ENCODE data around the gene PLCB1.

Gene PLCB1

DNA sequence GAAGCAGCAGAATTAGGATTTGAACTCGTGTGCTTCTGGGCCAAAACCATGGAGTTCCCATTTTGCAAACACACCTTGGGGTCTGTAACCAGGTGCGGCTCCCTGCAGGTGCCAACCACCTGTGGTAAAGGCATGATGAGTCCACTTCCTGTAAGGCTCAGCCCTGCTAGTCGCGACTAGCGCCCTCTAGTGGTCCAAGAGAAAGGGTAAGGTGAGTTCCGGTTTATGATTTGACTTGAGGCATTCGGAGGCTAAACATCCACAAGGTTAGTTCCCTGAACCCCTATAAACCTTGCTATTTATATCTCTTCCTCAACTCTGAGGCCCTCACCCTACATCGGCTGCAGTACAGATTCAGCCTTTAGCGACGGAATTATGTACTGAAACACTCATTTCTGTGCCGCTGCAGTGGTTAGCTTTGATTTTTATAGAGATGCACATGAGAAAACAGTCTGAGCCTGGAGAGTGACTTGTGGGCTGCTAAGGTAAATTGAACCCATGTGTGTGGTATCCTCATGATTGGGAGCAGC, 173.4 kb downstream of the PLCB1 start:
- TF ChIP-seq EZH2 (IDR thresholded peaks at IDR 0.05): no peak
- no peak for TF ChIP-seq POLR2AphosphoS5 (IDR thresholded peaks at IDR 0.05; ENCODE audit: borderline replicate concordance, low read depth, low read length)
- no peak for TF ChIP-seq FOXP2 (optimal IDR thresholded peaks at IDR 0.05; ENCODE audit: control extremely low read depth, extremely low read length, insufficient read depth)
- H3K36me3 ChIP-seq (ENCODE audit: insufficient read depth, low read length): no peaks in the 10 kb centered on the region
- no peak overlapping the region for H3K4me3 ChIP-seq
- no peaks in the 10 kb centered on the region for H3K9me3 ChIP-seq (ENCODE audit: low read depth, low read length)
- no peak overlapping the region for H3K27ac ChIP-seq
- DNase-seq (ENCODE audit: low read depth, low spot score): no peak
- H3K9ac ChIP-seq (ENCODE audit: insufficient read length): no peak overlapping the region

DNA sequence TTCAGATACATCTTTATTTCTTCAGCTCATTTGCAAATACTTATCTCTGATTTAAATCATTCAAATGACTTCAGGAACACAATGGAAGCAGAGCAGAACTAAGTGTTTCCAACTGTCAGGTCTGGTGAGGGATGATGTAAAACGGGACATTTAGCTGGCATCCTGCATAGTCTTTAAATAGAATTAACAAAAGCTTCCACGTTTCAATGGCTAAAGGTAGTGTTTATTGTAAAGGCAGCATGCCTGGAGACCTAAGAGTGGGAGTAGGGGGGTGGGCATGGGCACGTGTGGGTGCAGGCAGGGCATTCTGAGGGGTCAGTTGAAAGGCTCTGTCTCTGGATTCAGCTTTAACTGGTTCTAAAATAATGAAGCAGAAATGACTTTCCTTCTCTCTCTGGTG, 174.9 kb downstream of the PLCB1 start:
- H3K27ac ChIP-seq: no peak overlapping the region
- DNase-seq (ENCODE audit: low read depth, low spot score): no peak
- no peak overlapping the region for H3K4me3 ChIP-seq
- no peaks in the 10 kb centered on the region for H3K36me3 ChIP-seq (ENCODE audit: insufficient read depth, low read length)
- no peak overlapping the region for H3K9ac ChIP-seq (ENCODE audit: insufficient read length)
- H3K9me3 ChIP-seq (ENCODE audit: low read depth, low read length): no peaks in the 10 kb centered on the region
- TF ChIP-seq EZH2 (IDR thresholded peaks at IDR 0.05) (no peak), POLR2AphosphoS5 (IDR thresholded peaks at IDR 0.05; ENCODE audit: borderline replicate concordance, low read depth, low read length) (no peak), FOXP2 (optimal IDR thresholded peaks at IDR 0.05; ENCODE audit: control extremely low read depth, extremely low read length, insufficient read depth) (no peak)

DNA sequence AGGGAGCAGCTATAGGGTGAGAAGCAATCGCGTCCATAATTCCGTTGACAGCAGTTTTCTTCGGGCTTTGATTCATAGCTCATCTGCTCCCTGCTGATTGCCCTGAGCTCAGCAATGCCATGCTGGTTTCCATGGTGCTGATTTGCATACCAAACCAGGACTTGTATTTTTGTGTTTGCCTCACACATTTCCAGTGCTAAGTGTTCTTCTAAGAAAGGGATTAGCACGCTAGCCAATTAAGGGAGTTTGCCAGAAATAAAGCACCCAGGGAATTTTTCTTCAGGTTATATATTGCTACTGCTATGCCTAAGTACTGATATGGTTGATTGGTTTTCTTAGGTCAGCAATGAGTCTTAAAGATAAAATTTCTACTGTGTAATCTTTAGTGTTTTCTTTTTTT, 177.6 kb downstream of the PLCB1 start:
- no peak for TF ChIP-seq EZH2 (IDR thresholded peaks at IDR 0.05)
- TF ChIP-seq POLR2AphosphoS5 (IDR thresholded peaks at IDR 0.05; ENCODE audit: borderline replicate concordance, low read depth, low read length): no peak
- TF ChIP-seq FOXP2 (optimal IDR thresholded peaks at IDR 0.05; ENCODE audit: control extremely low read depth, extremely low read length, insufficient read depth): no peak
- DNase-seq (ENCODE audit: low read depth, low spot score): peak; percentile 39
- H3K9me3 ChIP-seq (ENCODE audit: low read depth, low read length): no peaks in the 10 kb centered on the region
- no peaks in the 10 kb centered on the region for H3K36me3 ChIP-seq (ENCODE audit: insufficient read depth, low read length)
- H3K4me3 ChIP-seq: peak overlapping the region; percentile 51
- peak overlapping the region; percentile 39; the same call in 1 of the 2 replicates for H3K27ac ChIP-seq
- no peak overlapping the region for H3K9ac ChIP-seq (ENCODE audit: insufficient read length)

DNA sequence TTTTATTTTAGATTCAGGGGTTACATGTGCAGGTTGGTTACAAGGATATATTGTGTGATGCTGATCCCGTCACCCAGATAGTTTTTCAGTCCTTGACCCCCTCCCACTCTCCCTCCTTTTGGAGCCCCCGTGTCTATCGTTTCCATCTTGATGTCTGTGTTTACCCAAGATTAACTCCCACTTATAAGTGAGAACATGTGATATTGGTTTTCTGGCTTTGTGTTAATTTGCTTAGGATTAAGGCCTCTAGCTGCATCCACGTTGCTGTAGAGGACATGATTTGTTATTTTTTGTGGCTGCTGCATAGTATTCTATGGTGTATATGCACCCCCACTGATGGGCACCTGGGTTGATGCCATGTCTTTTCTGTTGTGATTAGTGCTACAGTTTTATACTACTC, 178.6 kb downstream of the PLCB1 start:
- no peaks in the 10 kb centered on the region for H3K9me3 ChIP-seq (ENCODE audit: low read depth, low read length)
- no peak overlapping the region for H3K4me3 ChIP-seq
- no peak overlapping the region for H3K9ac ChIP-seq (ENCODE audit: insufficient read length)
- no peaks in the 10 kb centered on the region for H3K36me3 ChIP-seq (ENCODE audit: insufficient read depth, low read length)
- no peak for DNase-seq (ENCODE audit: low read depth, low spot score)
- no peak overlapping the region for H3K27ac ChIP-seq
- TF ChIP-seq FOXP2 (optimal IDR thresholded peaks at IDR 0.05; ENCODE audit: control extremely low read depth, extremely low read length, insufficient read depth): no peak

DNA sequence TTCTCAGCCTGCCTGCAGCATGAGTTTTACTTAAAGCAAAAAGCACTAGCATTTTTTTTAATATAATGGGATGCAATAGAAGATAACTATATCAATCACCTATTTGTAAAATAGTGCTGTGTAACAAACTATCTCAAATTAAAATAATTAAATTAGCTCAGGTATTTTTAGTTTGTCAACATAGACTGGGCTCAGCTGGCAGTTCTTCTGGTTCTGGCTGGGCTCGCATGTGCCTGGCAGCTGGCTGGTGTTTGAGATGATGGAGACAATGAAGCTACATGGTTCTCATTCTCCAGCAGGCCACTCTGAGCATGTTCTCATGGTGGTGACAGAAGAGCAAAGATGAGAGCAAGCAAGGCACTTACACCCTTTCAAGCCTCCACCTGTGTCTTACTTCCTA, 181.0 kb downstream of the PLCB1 start:
- TF ChIP-seq FOXP2 (optimal IDR thresholded peaks at IDR 0.05; ENCODE audit: control extremely low read depth, extremely low read length, insufficient read depth) (no peak), POLR2AphosphoS5 (IDR thresholded peaks at IDR 0.05; ENCODE audit: borderline replicate concordance, low read depth, low read length) (no peak), EZH2 (IDR thresholded peaks at IDR 0.05) (no peak)
- DNase-seq (ENCODE audit: low read depth, low spot score): no peak
- H3K4me3 ChIP-seq: no peak overlapping the region

DNA sequence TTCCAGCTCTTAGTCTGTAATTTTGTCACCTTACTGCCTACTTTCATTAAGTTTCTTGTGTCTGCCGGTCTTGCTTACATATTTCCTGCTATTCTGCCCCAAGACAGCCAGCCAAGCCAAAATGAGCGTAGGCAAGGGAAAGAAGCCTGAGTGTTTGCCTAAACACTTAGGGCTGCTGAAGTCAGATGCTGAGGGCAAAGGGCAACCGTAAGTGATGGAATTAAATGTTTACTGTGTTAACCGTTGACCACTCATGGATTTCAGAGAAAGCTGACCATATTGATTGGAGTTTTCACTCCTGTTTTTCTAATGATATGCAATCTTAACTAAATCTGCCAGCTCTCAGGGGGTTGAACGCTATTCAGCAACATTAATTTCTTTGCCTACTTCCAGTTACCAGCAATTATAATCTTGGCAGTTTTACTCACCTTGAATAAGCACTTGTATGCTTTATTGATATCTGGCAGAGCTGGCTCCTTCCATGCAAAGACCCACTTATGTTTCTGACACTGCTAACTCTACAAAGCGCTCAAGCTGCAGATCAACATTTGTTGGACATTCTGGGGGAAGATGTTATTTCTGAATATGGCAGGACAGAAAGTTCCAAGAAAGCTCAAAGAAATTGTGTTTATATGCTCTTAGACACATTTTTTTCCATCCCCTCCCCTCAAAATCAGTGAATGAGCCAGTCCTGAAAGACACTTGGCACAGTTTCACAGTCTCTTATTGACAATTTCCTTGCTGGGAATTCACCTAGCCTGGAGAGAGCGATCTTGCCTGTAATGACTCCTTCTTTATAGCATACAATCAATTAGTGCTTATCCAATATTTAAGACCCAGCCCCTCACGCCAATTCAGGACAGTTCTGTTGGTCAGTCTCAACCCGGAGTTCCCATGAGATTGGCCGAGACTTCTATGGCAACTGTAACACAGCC, 183.8 kb downstream of the PLCB1 start:
- no peak overlapping the region for H3K27ac ChIP-seq
- H3K36me3 ChIP-seq (ENCODE audit: insufficient read depth, low read length): no peaks in the 10 kb centered on the region
- H3K9ac ChIP-seq (ENCODE audit: insufficient read length): no peak overlapping the region
- TF ChIP-seq POLR2AphosphoS5 (IDR thresholded peaks at IDR 0.05; ENCODE audit: borderline replicate concordance, low read depth, low read length): no peak
- no peak for TF ChIP-seq EZH2 (IDR thresholded peaks at IDR 0.05)
- H3K4me3 ChIP-seq: no peak overlapping the region
- no peak for DNase-seq (ENCODE audit: low read depth, low spot score)
- no peaks in the 10 kb centered on the region for H3K9me3 ChIP-seq (ENCODE audit: low read depth, low read length)

More for the DNA sequence above, 181.0 kb downstream of the PLCB1 start:
- Histone ChIP-seq H3K9ac (ENCODE audit: insufficient read length) (no peak overlapping the region), H3K27ac (no peak overlapping the region), H3K9me3 (ENCODE audit: low read depth, low read length) (no peaks in the 10 kb centered on the region), H3K36me3 (ENCODE audit: insufficient read depth, low read length) (no peaks in the 10 kb centered on the region)

DNA sequence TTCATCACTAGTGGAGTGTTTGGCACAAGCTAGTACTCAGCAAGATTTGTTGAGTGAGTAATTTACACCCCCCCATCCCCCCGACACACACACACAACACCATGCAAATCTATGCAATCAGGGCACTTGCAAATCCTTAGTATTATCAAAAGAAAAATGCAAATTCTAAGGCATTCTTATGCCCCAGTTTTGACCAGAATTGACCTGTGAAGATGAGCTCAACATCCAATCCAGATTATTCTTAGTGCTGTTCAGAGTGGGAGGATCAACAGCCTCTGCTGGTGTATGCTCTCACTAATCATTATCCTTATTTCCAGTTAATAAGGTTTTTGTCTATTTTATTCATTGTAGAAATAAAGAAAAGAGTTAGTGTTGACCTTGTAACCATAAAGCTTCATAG, 185.4 kb downstream of the PLCB1 start:
- TF ChIP-seq EZH2 (IDR thresholded peaks at IDR 0.05) (no peak), FOXP2 (optimal IDR thresholded peaks at IDR 0.05; ENCODE audit: control extremely low read depth, extremely low read length, insufficient read depth) (no peak), POLR2AphosphoS5 (IDR thresholded peaks at IDR 0.05; ENCODE audit: borderline replicate concordance, low read depth, low read length) (no peak)
- H3K27ac ChIP-seq: no peak overlapping the region
- H3K4me3 ChIP-seq: no peak overlapping the region
- no peaks in the 10 kb centered on the region for H3K9me3 ChIP-seq (ENCODE audit: low read depth, low read length)
- H3K36me3 ChIP-seq (ENCODE audit: insufficient read depth, low read length): no peaks in the 10 kb centered on the region
- no peak for DNase-seq (ENCODE audit: low read depth, low spot score)
- no peak overlapping the region for H3K9ac ChIP-seq (ENCODE audit: insufficient read length)

DNA sequence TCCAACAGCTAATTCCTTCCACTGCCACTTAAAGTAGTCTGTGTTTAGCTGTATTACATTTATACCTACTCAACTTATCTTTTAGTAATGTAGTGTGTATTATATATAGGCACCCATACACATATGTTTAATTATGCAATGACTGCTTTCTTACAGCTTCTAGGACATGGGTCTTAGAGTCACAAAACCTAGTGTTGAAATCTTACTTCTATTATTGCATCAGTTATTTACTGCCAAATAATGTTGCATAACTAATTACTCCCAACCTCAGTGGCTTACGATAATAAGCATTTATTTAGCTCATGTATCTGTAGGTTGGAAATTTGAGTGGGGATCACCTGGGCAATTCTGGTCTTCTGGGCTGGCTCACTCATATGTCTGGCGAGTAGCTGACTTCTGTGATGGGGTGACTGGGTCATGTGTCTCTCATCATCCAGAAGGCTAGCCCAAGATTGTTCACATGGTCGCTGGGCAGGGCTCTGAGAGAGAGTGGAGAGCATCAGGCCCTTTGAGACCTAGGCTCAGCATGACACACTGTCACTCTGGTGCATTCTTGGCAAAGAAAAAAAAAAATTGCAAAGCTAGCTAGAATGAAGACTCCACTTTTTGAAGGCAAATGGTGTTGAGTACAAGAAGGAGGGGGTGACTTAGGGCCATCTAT, 187.0 kb downstream of the PLCB1 start:
- no peak for DNase-seq (ENCODE audit: low read depth, low spot score)
- no peak for TF ChIP-seq FOXP2 (optimal IDR thresholded peaks at IDR 0.05; ENCODE audit: control extremely low read depth, extremely low read length, insufficient read depth)
- no peak for TF ChIP-seq POLR2AphosphoS5 (IDR thresholded peaks at IDR 0.05; ENCODE audit: borderline replicate concordance, low read depth, low read length)
- TF ChIP-seq EZH2 (IDR thresholded peaks at IDR 0.05): no peak
- no peak overlapping the region for H3K27ac ChIP-seq
- H3K4me3 ChIP-seq: no peak overlapping the region
- no peaks in the 10 kb centered on the region for H3K36me3 ChIP-seq (ENCODE audit: insufficient read depth, low read length)
- no peak overlapping the region for H3K9ac ChIP-seq (ENCODE audit: insufficient read length)
- H3K9me3 ChIP-seq (ENCODE audit: low read depth, low read length): no peaks in the 10 kb centered on the region

All from SK-N-MC (cell line).